Progenitor cell of endocrine pancreas (in vitro differentiated cells): ENCODE measurements around the gene OMP. TPM values are rescaled to one million over a fixed set of nuclear protein-coding genes. Genes with fewer than 3 reads are reported as not detected.
A peak's percentile ranks its signal among the peaks of the same experiment; 100 is the strongest.

Source experiments
- DNase-seq: peaks from one replicate; pipeline ENCODE4 v3.0.0; 2021; ENCODE audit warnings: low spot score; ENCODE audit not compliant: unreplicated experiment
- H3K27ac Mint-ChIP-seq: 2 replicates; pipeline ENCODE4 v1.8.0; 2021; ENCODE audit warnings: mild to moderate bottlenecking, moderate library complexity, mixed read lengths
- H3K27me3 Mint-ChIP-seq: 2 replicates; pipeline ENCODE4 v1.8.0; 2021; ENCODE audit warnings: mixed read lengths
- H3K36me3 Mint-ChIP-seq: 2 replicates; pipeline ENCODE4 v1.8.0; 2022; ENCODE audit warnings: mixed read lengths; ENCODE audit not compliant: insufficient read depth
- H3K4me1 Mint-ChIP-seq: 2 replicates; pipeline ENCODE4 v1.8.0; 2021; ENCODE audit warnings: low read depth, mixed read lengths
- H3K4me3 Mint-ChIP-seq: 2 replicates; pipeline ENCODE4 v1.8.0; 2021; ENCODE audit warnings: low read depth, mild to moderate bottlenecking, moderate library complexity, mixed read lengths
- H3K9me3 Mint-ChIP-seq: 2 replicates; pipeline ENCODE4 v1.8.0; 2021; ENCODE audit warnings: low read depth, mixed read lengths
- total RNA-seq: library from RNA; stranded (reverse); gene quantifications from 2 replicates; pipeline ENCODE4 v1.2.1, GENCODE V29; 2021
- TF ChIP-seq, protein P1 (sequence below): fragments of 200-600 bp; sonication (generic); IDR thresholded peaks from one replicate; pipeline ENCODE4 v1.5.0; 2021; ENCODE audit warnings: antibody characterized with exemption, mild to moderate bottlenecking; ENCODE audit not compliant: unreplicated experiment

Gene OMP
- total RNA-seq, 1 donor from 2014 or later = not detected

- Mint-ChIP-seq H3K27ac (peak overlapping the region; percentile 6), H3K27me3 (no peaks in the 10 kb centered on the region), H3K4me3 (no peak overlapping the region), H3K36me3 (no peaks in the 10 kb centered on the region), H3K9me3 (no peaks in the 10 kb centered on the region), H3K4me1 (peaks cover 5% of the 10 kb centered on the region)
- no peak for DNase-seq
- TF ChIP-seq, protein P1, sequence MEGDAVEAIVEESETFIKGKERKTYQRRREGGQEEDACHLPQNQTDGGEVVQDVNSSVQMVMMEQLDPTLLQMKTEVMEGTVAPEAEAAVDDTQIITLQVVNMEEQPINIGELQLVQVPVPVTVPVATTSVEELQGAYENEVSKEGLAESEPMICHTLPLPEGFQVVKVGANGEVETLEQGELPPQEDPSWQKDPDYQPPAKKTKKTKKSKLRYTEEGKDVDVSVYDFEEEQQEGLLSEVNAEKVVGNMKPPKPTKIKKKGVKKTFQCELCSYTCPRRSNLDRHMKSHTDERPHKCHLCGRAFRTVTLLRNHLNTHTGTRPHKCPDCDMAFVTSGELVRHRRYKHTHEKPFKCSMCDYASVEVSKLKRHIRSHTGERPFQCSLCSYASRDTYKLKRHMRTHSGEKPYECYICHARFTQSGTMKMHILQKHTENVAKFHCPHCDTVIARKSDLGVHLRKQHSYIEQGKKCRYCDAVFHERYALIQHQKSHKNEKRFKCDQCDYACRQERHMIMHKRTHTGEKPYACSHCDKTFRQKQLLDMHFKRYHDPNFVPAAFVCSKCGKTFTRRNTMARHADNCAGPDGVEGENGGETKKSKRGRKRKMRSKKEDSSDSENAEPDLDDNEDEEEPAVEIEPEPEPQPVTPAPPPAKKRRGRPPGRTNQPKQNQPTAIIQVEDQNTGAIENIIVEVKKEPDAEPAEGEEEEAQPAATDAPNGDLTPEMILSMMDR = no peak
These were observed 13.6 kb upstream of the OMP start for GRCh38 chr11:77089004-77089545.

DNA sequence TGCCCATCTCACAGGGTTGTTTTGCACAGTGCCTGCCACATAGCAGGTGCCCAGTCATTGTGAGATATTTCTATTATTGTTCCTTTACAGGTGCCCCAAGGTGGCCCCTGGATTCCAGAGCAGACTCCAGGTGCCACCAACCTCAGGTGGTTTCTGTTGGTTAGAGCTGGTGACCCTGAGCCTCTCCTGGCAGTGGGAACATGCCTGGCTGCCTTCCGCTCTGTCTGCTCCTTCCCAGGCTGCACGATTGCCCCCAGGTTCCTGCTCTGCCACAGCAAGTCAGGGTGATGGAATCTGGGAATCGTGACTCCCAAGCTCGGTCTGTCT lies 12.6 kb upstream of the OMP start:
- no peak overlapping the region for H3K4me3 Mint-ChIP-seq
- no peak overlapping the region for H3K27ac Mint-ChIP-seq
- peaks cover 5% of the 10 kb centered on the region for H3K4me1 Mint-ChIP-seq
- no peak for DNase-seq
- no peaks in the 10 kb centered on the region for H3K36me3 Mint-ChIP-seq
- TF ChIP-seq, protein P1 = no peak
- no peaks in the 10 kb centered on the region for H3K9me3 Mint-ChIP-seq
- no peaks in the 10 kb centered on the region for H3K27me3 Mint-ChIP-seq

- no peaks in the 10 kb centered on the region for H3K27me3 Mint-ChIP-seq
- no peaks in the 10 kb centered on the region for H3K9me3 Mint-ChIP-seq
- no peaks in the 10 kb centered on the region for H3K36me3 Mint-ChIP-seq
- no peak overlapping the region for H3K4me3 Mint-ChIP-seq
- no peak for DNase-seq
- H3K4me1 Mint-ChIP-seq = peaks cover 5% of the 10 kb centered on the region
- TF ChIP-seq, protein P1 = no peak
- H3K27ac Mint-ChIP-seq = no peak overlapping the region
These were observed 12.1 kb upstream of the OMP start for GRCh38 chr11:77090373-77091111.

GRCh38 chr11:77091146-77091940 lies 11.3 kb upstream of the OMP start:
- Mint-ChIP-seq H3K4me3 (no peak overlapping the region), H3K27ac (peak overlapping the region; percentile 15), H3K4me1 (peaks cover 5% of the 10 kb centered on the region), H3K9me3 (no peaks in the 10 kb centered on the region), H3K27me3 (no peaks in the 10 kb centered on the region), H3K36me3 (no peaks in the 10 kb centered on the region)
- peak; percentile 66 for DNase-seq
- TF ChIP-seq, protein P1 = peak; percentile 85

DNA sequence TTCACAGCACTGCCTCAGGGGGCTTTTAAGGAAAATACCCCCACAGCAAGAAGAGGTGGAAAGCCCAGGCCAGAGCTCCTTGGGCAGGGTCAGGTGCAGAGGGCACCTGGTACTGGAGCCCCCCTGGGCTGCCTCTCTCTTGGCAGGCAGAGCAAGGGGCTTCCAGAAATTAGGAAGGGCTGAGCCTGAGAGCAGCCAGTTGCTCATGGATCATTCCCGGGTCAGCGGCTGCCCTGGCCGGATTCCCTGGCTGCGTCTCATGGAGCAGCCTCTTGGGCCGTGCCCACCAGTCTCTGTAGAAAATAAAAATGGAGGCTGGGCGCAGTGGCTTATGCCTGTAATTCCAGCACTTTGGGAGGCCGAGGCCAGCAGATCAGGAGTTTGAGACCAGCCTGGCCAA lies 10.3 kb upstream of the OMP start:
- TF ChIP-seq, protein P1 = no peak
- H3K27me3 Mint-ChIP-seq = no peaks in the 10 kb centered on the region
- peaks cover 5% of the 10 kb centered on the region for H3K4me1 Mint-ChIP-seq
- H3K4me3 Mint-ChIP-seq = no peak overlapping the region
- H3K27ac Mint-ChIP-seq = no peak overlapping the region
- H3K36me3 Mint-ChIP-seq = no peaks in the 10 kb centered on the region
- H3K9me3 Mint-ChIP-seq = no peaks in the 10 kb centered on the region
- DNase-seq = no peak
